HG03469 (cell line): ENCODE measurements around the gene DNAL4.

Experiments used
- ATAC-seq: cut with Tn5 transposase; IDR thresholded peaks from one replicate; pipeline ENCODE4 v1.9.1; 2021; ENCODE audit warnings: mild to moderate bottlenecking, moderate library complexity, moderate number of reproducible peaks; ENCODE audit not compliant: unreplicated experiment

DNAL4 gene

DNA sequence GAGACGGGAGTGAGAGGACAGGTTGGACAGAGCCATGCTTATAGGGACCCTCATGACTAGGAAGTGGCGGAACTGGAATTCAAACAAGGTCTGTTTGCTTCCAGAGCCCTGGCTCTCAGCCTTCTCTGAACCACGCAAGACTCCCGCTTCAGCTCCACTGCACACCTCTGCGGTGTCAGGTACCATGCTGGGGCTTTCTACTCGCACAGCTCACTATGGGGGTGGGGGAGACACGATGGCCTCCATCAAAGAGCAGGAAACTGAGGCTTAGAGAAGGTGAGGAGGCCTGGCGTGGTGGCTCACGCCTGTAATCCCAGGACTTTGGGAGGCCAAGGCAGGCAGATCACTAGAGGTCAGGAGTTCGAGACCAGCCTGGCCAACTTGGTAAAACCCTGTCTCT is 52.4 kb downstream of the DNAL4 start:
- no peak for ATAC-seq

DNA sequence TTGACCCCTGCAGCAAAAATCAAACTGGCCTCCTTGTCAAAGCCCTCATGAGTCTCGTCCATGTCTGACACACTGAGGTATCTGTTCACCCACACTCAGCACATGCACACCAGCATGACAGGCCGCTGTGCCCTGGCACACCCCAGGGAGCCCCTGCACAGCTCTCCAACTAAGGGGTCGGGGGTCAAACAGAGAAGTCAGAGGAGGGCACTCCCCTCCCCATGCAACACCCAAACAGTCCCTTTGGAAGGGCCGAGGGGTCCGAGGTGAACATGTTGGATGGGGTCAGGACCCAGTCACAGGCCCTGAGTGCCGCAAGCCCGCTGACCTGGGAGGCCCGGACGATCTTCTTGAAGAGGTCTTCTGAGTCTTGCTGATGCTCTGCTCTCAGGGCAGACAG is 52.8 kb downstream of the DNAL4 start:
- no peak for ATAC-seq

DNA sequence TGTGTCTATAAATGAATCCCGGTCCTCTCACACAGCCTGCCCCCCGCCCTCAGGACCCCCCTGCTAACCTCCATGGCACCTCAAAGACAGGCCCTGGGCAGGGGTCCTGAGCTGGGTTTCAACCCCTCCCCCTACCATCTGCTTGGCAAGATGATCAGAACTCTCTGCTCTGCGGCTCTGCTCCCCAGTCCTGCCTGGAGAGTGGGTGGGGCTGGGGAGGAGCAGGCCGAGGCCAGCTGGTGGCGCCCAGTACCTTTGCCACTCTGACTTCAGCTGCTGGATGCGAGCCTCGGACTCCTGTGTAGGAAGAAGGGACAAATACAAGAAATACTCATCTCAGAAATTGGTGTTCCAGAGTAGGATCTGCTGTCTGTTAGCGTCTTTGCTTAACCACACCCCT is 53.2 kb downstream of the DNAL4 start:
- no peak for ATAC-seq

DNA sequence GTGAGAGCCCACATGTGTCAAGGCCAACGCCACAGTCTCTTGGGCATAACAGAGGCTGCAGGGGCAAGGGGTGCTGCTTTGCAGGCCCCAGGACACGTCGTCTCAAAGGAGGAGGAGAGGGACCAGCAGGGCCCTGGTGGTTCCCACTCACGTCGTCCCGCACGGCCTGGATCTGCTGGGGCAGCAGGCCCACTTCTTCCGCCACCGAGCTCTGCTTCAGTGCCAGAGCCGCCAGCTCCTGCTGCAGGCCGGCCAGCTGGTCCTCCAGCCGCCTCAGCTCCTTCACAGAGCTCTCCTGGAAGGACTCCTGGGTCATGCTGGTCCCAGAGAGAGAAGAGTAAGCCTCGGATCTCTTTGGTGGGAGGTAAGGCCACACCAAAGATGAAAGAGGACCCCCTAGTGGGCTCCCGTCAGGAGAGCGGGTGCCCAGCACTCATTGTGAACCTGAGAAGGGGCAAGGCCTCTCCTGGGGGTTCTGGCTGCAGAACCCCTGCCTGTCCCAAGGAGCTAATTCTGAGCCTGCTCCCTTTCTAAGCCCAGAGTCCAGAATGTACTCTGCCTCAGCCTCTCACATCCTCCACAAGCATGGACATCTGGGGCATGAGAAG is 53.7 kb downstream of the DNAL4 start:
- no peak for ATAC-seq

DNA sequence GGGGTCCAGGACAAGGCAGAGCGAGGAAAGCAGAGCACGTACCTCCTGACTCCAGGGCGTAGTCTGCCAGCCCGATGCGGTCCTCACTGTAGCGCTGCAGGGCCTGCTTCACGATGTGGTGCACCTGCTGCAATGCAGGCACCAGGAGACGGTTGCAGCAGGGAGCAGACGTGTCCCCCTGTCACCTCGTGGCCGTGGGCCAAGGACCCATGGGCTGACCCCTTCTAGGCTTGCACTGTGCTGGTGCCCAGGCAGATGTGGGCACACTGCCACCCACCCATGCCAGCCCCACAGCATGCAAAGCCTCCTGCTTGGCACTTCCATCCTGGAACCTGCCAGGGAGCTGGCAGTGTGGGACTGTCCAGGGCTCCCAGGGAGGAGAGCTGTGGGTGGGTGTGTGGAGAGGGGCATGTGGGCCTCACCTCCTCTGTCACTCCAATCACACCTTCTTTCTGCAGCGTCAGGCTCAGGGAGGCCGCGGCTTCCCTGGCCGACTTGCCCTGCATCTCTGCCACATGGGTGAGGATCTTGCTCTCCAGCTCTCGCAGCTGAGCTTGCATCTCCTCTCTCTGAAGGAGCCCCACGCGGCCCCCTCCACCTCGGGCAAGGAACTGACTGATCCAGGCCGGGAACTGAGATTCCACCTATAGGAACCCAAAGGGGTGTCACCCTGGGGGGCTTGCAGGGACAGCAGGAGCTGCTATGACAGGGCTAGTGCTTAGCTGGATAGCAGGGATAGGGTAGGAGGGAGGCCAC is 54.5 kb downstream of the DNAL4 start:
- no peak for ATAC-seq

DNA sequence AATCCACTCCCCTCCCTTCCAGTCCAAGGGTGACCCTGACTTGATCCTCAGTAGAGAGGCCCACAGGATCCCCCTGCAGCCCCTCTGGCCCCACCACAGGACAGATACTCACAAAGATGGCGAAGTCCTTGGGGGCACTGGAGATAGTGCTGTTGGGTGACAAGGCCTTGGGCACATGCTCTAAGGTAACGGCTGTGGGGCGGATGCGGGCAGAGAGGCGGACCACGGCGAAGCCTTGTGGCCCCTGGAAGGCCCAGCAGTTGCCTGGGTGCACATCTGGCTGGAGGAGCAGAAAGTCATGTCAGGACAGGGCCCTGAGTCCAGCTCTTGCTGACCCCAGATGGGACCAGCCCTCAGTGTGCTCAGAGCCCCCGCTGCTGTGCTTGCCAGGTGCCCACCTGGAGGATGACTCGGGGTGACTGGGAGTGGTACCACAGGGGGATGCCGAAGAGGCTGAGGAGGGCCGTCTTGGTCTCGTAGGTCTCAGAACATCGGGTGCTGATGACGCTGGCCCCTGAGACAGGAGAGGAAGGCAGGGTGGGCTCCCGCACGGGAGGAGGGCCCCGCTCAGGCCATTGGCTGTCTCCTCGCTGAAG is 55.4 kb downstream of the DNAL4 start:
- no peak for ATAC-seq

DNA sequence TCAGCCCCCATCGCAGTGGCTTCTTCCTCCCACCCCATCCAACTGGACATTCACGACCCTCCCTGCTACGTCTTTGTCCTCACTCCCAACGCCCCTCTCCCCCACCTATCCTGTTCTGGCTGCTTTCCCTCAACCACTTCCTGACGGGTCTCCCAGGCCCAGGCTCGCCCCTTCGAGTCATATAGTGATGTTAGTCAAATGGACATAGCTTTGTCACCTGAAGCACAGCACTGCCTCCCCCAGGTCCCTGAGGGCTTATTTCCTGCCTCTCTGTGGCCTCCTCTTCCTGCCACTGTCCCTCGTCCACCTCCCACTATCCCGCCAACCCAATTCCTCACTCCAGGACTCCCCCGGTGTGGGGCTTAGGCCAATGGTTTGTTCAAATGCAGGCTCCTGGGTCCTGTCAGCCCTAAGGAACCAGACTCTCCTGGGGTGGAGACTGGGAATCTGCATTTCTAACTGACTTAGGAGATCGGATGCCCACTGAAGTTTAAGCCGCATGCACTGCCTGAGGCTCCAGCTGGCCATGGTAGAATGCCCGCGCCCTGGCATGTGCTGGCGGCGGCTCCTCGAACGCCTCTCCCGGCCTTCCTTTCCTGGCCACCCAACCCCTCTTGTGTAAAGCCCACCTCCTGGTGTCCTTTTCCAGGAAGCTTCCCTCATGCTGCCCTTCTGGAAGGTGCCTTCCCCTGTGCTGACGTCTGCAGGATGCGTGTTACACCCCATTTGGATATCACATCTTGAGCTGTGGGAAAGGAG is 56.5 kb downstream of the DNAL4 start:
- no peak for ATAC-seq

DNA sequence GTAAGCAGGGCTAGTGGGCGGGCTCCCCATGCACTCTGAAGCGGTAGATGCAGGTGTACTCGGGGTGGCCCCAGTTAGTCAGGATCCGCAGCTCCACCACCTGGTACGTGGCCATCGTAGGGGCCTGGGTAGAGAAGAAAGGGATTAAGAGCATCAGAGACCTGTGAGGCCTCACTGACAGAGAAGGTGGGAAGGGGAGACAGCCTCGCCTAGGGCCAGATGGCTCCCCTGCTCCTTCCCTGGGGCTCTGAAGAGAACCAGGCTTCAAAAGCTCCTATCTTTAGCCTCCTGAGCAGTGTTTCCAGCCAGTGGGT is 57.7 kb downstream of the DNAL4 start:
- no peak for ATAC-seq

DNA sequence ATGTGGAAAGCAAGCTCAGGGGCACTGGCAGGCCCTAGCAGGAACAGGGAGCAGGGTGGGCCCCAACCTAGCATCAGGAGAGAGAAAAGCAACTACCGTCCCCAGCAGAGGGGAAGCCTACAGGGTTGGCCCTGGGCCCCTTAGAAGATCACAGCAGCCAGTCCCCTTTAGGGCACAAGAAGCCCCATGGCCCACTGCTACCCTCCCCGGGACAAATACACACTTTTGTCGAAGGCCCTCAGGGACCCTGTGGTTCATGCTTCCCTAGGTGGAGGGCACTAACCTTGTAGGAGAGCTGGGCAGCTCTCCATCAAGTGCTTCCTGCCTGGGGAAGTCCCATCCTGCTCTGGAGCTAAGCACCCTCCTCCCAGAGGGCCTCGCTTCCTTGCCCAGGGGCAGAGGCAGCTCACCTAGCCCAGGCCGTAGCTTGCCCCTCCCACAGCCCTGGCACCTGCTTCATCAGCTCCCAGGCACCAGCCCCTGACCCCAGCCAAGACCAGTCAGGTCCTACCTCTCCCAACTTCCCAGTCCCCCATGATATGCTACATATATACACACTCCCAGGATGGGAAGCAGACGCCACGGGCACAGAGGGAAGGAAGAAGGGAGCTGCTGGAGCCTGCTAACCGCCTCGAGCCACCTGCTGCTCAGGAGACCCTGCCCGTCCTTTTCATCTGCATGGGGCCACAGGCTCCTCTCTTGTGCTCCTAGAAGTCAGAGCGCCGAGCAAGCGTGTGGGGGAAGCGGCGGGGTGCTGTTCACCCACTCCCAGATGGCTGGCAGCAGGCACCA is 58.3 kb downstream of the DNAL4 start:
- ATAC-seq = no peak

DNA sequence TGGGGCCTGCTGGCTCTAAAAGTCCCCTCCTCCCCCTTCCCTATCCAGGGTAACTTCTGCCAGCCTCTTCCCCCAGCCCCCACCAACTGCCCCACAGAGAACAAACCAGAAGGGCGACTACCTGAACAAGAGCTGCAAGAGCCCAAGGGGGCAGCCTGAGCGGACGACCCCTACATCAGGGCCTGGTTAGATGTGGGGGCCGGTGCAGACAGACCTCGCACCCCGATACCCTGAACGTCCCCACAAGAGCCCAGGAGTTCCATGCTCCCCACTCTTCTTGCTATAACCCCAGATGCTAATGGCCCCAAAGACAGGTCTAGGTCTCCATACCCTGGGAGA is 58.8 kb downstream of the DNAL4 start:
- no peak for ATAC-seq

DNA sequence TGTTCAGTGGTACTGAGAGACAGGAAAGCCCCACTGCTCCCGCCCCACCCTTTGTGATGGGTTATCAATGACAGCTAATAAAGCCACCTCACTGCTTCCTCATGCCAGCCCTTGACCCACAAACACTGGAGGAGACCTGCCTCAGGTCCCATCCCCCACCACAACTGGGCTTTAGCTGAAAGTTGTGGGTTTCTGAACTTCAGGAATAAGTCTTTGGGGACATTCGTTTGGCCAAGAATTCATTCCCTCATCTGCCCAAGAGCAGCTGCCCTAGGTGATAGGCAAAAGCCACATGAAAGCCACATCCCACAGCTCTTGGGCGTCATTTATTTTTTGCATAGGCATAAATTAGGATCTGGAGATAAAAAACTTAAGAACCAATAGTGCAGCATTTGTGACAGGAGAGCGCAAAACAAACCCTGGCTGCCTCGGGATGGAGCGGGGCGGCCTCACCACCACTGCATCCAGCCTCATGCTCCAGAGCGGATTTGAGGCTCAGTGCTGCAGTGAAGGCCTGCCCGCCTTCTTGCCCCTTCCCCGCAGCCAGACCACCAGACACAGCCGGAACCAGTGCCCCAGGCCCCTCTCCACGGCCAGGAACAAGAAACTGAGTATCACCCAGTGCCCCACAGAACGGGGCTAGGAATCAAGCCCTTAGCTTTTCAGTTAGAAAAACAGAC is 59.4 kb downstream of the DNAL4 start:
- no peak for ATAC-seq

DNA sequence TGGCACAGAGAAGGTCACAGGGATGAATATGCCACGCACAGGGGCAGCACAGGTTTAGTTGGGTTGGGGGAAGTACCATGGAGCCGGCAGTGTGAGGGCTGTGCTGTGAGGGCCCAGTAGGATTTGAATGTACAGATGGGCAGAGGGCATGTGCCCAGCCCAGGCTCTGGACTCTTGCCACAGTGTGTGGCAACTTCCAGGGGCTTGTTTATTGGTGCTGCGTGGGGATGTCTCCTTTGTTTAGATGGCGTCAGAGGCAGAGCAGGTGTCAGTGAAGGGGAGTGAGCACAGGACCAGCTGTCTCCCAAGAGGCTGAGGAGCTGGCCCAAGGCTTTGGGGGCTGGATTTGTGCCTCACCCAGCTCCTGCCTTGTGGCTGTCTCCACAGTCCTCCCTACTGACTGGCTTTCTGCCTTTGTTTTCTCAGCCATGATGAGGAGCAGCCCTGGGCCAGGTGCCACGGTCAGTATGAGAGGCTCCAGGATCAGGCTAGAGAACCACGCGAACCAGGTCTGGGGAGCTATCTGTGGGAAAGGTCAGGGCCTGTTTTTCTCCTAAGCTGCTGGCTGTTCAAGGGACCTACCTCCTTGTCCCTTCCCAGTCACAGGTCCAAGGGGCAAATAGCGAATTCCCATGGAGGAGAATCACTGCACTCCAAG is 60.1 kb downstream of the DNAL4 start:
- no peak for ATAC-seq

DNA sequence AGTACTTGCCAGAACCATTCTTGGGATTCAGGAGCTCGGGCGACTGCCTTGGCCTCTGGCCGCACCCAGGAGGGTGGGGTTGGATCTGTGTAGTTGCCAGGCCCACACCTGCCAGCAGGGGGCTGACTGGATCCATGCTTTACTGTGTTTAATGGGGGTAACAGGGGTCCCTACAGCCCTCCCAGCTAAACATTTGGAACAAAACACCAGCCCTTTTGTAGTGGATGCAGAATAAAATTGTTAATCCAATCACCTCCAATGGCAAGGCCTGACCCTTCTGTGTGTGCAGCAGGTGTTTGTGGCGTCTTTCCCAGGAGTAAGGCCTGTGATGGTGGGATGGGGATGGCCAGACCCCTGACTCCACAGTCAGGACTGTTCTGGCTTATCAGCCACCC is 60.6 kb downstream of the DNAL4 start:
- no peak for ATAC-seq

DNA sequence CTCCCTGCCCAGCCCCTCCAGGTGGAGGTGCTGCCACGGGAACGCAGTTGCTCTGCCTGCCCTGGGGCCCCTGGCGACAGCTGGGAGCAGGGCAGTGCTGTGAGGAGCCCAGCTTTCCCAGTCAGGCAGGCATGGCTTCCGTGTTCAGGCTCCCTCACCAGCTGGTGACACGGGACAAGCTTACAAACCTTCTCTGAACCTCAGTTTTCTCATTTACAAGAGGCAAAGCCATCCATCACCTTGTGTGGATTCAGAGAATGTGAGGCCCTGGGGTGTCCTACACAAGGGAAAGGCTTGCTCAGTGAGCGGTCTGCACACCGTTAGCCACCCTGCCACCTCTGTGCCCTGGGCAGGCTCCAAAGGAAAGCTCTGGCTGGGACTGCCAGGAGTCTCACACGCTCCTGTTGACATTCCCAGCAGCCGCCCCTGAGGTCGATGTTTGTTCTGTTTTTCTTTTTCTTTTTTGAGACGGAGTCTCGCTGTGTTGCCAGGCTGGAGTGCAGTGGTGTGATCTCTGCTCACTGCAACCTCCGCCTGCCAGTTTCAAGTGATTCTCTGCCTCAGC is 61.6 kb downstream of the DNAL4 start:
- no peak for ATAC-seq

DNA sequence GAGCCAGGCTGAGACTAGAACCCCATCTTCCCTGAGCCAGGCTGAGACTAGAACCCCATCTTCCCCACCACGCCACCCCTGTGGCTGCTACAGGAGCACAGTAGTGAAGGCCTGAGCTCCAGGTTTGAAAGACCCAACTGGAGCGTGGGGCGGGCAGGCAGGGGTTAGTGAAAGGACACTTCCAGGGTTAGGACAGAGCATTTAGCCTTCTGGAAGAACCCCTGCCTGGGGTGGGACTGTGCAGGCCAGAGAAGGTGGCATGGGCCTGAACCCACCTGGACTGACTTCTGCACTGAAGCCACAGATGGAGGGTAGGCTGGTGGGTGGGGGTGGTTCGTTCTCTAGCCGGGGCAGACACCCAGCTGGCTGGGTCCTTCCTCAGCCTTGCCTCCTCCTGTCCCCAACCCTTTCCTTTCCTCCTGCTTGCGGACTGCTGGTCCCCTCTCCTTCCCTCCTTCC is 62.2 kb downstream of the DNAL4 start:
- ATAC-seq = no peak

DNA sequence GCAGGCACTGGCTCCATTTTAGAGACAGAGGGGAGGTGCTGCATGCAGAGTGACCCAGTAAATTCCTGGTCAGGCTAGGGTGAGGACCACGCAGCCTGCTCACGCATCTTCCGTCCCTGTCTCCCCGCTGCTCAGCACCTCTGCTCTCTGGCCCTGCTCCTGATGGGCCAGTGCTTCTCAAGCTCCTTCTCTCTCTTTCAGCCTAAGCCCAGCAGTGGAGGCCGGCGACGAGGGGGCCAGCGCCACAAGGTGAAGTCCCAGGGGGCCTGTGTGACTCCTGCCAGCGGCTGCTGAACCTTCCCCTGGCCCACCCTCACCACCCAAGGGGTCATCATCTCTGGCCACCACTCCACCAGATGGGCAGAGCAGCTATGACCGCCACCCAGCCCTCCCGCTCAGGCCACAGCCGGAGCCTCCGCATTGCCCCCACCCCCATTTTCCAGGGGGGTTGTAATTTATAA is 63.5 kb downstream of the DNAL4 start:
- ATAC-seq = no peak

DNA sequence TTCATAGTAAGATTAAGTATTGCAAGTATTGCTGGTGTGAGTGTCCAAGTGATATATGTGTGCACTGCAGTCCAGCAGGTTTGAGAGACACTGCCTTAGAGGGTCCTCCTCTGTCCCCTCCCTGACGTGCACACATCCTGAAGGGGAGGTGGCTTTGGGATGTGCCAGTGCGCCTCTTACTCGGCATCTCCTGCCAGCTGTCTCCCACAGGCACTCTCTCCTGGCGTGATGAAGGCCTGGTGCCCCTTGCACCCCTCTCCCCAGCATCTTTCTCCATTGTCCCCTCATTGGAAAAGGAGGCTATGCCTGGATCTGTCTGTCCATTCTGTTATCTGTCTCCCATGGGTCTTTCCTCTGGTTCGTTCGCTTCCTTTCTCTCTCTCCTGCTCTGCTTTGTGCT is 64.0 kb downstream of the DNAL4 start:
- ATAC-seq = no peak

DNA sequence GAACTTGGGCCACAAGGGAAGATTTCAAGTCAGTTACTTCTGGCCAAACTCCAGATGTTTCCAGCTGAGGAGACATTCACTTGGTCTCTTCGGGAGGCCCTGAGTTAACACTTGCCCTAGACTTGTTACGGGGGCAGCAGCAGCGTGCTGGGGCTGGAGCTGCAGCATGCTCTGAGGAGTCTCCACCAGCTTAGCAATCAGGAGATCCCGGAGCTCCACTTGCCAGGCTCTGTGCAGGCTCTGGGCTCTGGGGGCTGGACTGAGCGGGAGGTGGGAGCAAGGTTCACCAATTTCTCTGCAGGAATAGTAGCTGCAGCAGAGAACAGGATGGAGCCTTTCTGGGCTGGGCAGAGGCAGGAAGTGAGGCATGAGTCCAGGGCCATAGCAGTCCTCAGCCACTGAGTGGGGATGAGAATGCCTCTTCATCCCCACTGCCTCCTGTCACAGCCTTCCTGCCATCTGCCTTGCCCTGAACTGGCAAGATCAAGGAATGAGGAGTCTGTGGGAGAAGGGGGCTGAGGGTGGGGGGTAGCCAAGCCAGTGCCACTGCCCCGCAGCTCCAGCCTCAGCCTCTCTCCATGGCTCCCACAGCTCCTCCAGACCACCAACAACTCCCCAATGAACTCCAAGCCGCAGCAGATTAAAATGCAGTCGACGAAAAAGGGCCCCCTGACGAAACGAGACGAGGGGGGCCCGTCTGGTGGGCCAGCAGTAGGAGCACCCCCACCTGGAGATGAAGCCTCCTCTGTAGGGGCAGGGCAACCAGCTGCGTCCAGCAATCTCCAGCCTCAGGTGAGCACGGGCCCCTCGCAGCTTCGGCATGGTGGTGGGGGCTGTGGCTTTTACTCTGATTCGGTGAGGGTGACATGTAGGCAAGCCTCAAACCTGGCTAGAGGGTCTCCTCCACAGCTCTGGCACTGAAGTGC is 64.8 kb downstream of the DNAL4 start:
- ATAC-seq = no peak
